Caco-2 (cell line): ENCODE measurements around the gene EXOC3. TPM values are rescaled to one million over a fixed set of nuclear protein-coding genes. Genes with fewer than 3 reads are reported as not detected.

Experiments used
- BruUV-seq: library from RNA; stranded (reverse); fragments of 400-500 nt; replicated peaks from 2 replicates; lab custom pipeline; 2021; lab: Mats Ljungman, UMichigan
- CTCF ChIA-PET: fragments of 300-600 bp; sonication (Branson Sonifier 250); formaldehyde crosslinking; loops from one replicate; lab custom pipeline; 2022; ENCODE audit warnings: antibody characterized with exemption; lab: Charles Lee
- POLR2A ChIA-PET: fragments of 300-600 bp; sonication (Branson Sonifier 250); formaldehyde crosslinking; loops from one replicate; lab custom pipeline; 2022; ENCODE audit warnings: antibody characterized with exemption; lab: Charles Lee
- DNase-seq, 2 experiments: peaks; one replicate each; pipeline versions ENCODE4 v3.0.0 to v3.0.0-alpha.2; 2020 to 2022
- H3K27me3 ChIP-seq: replicated peaks from 2 replicates; pipeline ENCODE4 v1.6.0; 2011; ENCODE audit warnings: low read length; ENCODE audit not compliant: control insufficient read depth, insufficient read depth
- H3K36me3 ChIP-seq: 2 replicates; pipeline ENCODE4 v1.5.1; 2011; ENCODE audit warnings: low read length; ENCODE audit not compliant: control insufficient read depth, insufficient read depth
- H3K4me1 ChIP-seq: fragments of 250-450 bp; sonication (Bioruptor Pico); 2 replicates; pipeline ENCODE4 v1.5.1; 2020; ENCODE audit warnings: mild to moderate bottlenecking
- H3K4me3 ChIP-seq: 2 replicates; pipeline ENCODE4 v1.5.1; 2011; ENCODE audit warnings: low read depth, mild to moderate bottlenecking, control low read depth, low read length
- H3K9me3 ChIP-seq: fragments of 250-450 bp; sonication (Bioruptor Pico); 2 replicates; pipeline ENCODE4 v1.5.1; 2020; ENCODE audit warnings: mild to moderate bottlenecking, moderate library complexity
- H3K27ac Mint-ChIP-seq: one replicate; pipeline ENCODE4 v1.8.0; 2022; ENCODE audit warnings: mixed read lengths; ENCODE audit not compliant: unreplicated experiment
- H3K27me3 Mint-ChIP-seq: one replicate; pipeline ENCODE4 v1.8.0; 2022; ENCODE audit warnings: mixed read lengths; ENCODE audit not compliant: insufficient read depth, unreplicated experiment
- H3K36me3 Mint-ChIP-seq: one replicate; pipeline ENCODE4 v1.8.0; 2022; ENCODE audit warnings: mild to moderate bottlenecking, mixed read lengths; ENCODE audit not compliant: insufficient read depth, unreplicated experiment
- H3K4me1 Mint-ChIP-seq: one replicate; pipeline ENCODE4 v1.8.0; 2022; ENCODE audit warnings: low read depth, mixed read lengths; ENCODE audit not compliant: unreplicated experiment
- H3K4me3 Mint-ChIP-seq: one replicate; pipeline ENCODE4 v1.8.0; 2022; ENCODE audit warnings: mild to moderate bottlenecking, moderate library complexity, mixed read lengths; ENCODE audit not compliant: unreplicated experiment
- H3K9me3 Mint-ChIP-seq: one replicate; pipeline ENCODE4 v1.8.0; 2022; ENCODE audit warnings: mixed read lengths; ENCODE audit not compliant: unreplicated experiment
- CTCF ChIP-seq, 2 experiments: fragments of 200-600 bp in 1 of 2; IDR thresholded peaks; 1 replicate in 1 of 2; 2 replicates in 1 of 2; pipeline versions ENCODE4 v1.5.1 to v1.8.0; 2011 to 2022; ENCODE audit warnings: antibody characterized with exemption in 1 of 2, control low read depth in 1 of 2, inconsistent platforms in 1 of 2, low read depth in 1 of 2, low read length in 1 of 2, mild to moderate bottlenecking in 1 of 2, moderate library complexity in 1 of 2; ENCODE audit not compliant: insufficient read depth in 1 of 2, severe bottlenecking in 1 of 2, unreplicated experiment in 1 of 2
- intact Hi-C: fragments of 100-400 bp; cut with micrococcal nuclease; formaldehyde crosslinking; loops from one replicate; pipeline ENCODE4 v1.10.0; 2022; ENCODE audit not compliant: unreplicated experiment
- total RNA-seq: library from RNA; stranded (reverse); gene quantifications from 2 replicates; pipeline ENCODE4 v1.2.3, GENCODE V29; 2022

EXOC3 gene
- total RNA-seq, 1 experiment from 2014 or later: 44.5 TPM

- no peaks in the 10 kb centered on the region for H3K36me3 ChIP-seq
- Mint-ChIP-seq H3K27me3 (no peaks in the 10 kb centered on the region), H3K27ac (no peak overlapping the region), H3K9me3 (no peaks in the 10 kb centered on the region), H3K4me3 (no peak overlapping the region), H3K36me3 (peaks cover 11% of the 10 kb centered on the region), H3K4me1 (no peaks in the 10 kb centered on the region)
- H3K4me1 ChIP-seq: no peaks in the 10 kb centered on the region
- BruUV-seq: no TSS peak
- ChIA-PET POLR2A (no interaction called here), CTCF (no interaction called here)
- intact Hi-C loops: no loop called here
- DNase-seq: no peak
- H3K4me3 ChIP-seq: no peak overlapping the region
- H3K9me3 ChIP-seq: no peaks in the 10 kb centered on the region
- H3K27me3 ChIP-seq: no peaks in the 10 kb centered on the region
- no peak for TF ChIP-seq CTCF (IDR thresholded peaks at IDR 0.05; ENCODE audit: insufficient read depth in 1 of 2, low read depth in 1 of 2, low read length in 1 of 2, severe bottlenecking in 1 of 2, unreplicated experiment in 1 of 2)
These were observed 40.0 kb downstream of the EXOC3 start for GRCh38 chr5:483011-483410.

DNA sequence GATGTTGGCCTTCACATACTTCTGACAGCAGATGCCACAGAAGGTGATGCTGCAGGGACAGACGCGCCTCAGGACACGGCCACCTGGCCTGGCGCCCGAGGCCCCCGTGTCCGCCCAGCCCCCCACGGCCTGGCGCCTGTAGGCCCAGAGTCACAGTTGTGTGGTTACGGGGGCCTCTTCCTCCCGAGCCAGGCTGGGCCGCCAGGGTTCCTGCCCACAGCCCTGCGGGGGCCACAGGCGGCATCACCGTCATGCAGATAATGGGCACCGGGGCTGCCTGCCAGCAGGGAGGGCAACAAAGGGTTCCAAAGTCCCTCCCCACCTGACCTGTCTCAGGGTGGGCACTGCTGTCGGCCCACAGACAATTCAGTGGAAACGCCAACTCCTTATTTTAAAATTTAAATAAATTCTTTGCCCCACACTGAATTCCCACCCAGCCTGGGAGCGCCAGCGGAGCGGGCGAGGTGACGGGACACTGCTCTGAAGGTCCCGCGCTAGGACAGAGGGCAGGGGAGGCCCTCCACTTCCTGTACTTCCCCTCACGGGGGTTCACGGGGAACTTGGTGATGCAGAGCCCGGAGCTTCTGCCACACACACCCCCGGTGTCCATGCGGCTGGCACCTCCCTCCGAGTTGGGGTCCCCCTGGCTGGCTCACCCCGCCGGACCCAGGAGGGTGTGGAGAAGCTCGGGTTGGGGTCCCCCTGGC, 40.6 kb downstream of the EXOC3 start:
- H3K27me3 Mint-ChIP-seq: no peaks in the 10 kb centered on the region

DNA sequence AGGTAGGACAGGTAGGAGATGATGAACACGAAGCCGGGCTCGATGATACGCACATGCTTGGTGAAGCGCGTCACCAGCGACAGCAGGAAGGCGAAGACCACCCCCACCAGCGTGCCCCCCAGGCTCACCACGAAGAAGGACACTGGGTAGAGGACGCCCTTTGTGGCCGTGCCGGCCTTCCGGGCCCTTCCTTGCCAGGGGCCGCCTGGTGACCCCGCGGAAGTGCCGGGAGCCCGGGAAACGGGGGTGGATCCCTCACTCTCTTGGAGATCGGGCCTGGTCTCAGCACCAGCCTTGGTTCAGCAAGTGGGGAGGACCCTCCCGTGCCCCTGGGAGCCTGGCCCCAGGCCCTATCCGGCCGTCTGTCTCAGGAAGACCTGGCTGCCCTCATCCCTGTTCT, 41.6 kb downstream of the EXOC3 start:
- Mint-ChIP-seq H3K9me3 (no peaks in the 10 kb centered on the region), H3K4me1 (no peaks in the 10 kb centered on the region), H3K4me3 (no peak overlapping the region), H3K27ac (no peak overlapping the region), H3K27me3 (no peaks in the 10 kb centered on the region), H3K36me3 (no peaks in the 10 kb centered on the region)
- Histone ChIP-seq H3K9me3 (no peaks in the 10 kb centered on the region), H3K36me3 (no peaks in the 10 kb centered on the region), H3K27me3 (no peaks in the 10 kb centered on the region), H3K4me3 (no peak overlapping the region), H3K4me1 (no peaks in the 10 kb centered on the region)
- ChIA-PET POLR2A (no interaction called here), CTCF (no interaction called here)
- BruUV-seq: no TSS peak
- DNase-seq: no peak
- TF ChIP-seq CTCF (IDR thresholded peaks at IDR 0.05; ENCODE audit: insufficient read depth in 1 of 2, low read depth in 1 of 2, low read length in 1 of 2, severe bottlenecking in 1 of 2, unreplicated experiment in 1 of 2): no peak
- intact Hi-C loops: no loop called here

More for the DNA sequence above, 40.6 kb downstream of the EXOC3 start:
- no peaks in the 10 kb centered on the region for H3K36me3 ChIP-seq
- intact Hi-C loops: no loop called here
- no peaks in the 10 kb centered on the region for H3K9me3 ChIP-seq
- H3K4me3 Mint-ChIP-seq: no peak overlapping the region
- H3K36me3 Mint-ChIP-seq: peaks cover 9% of the 10 kb centered on the region
- TF ChIP-seq CTCF (IDR thresholded peaks at IDR 0.05; ENCODE audit: insufficient read depth in 1 of 2, low read depth in 1 of 2, low read length in 1 of 2, severe bottlenecking in 1 of 2, unreplicated experiment in 1 of 2): no peak
- no peaks in the 10 kb centered on the region for H3K27me3 ChIP-seq
- no peaks in the 10 kb centered on the region for H3K4me1 Mint-ChIP-seq
- H3K4me3 ChIP-seq: no peak overlapping the region
- CTCF ChIA-PET: no interaction called here
- H3K27ac Mint-ChIP-seq: no peak overlapping the region
- H3K9me3 Mint-ChIP-seq: no peaks in the 10 kb centered on the region
- no peak for DNase-seq
- no peaks in the 10 kb centered on the region for H3K4me1 ChIP-seq
- BruUV-seq: no TSS peak
- POLR2A ChIA-PET: no interaction called here
